ENCODE data around the gene FTO.
"Not testable (repeated sequence)": the region's sequence is repeated elsewhere in the genome, so short reads cannot be mapped to it uniquely, and the experiment has no call there.

The FTO gene

DNA sequence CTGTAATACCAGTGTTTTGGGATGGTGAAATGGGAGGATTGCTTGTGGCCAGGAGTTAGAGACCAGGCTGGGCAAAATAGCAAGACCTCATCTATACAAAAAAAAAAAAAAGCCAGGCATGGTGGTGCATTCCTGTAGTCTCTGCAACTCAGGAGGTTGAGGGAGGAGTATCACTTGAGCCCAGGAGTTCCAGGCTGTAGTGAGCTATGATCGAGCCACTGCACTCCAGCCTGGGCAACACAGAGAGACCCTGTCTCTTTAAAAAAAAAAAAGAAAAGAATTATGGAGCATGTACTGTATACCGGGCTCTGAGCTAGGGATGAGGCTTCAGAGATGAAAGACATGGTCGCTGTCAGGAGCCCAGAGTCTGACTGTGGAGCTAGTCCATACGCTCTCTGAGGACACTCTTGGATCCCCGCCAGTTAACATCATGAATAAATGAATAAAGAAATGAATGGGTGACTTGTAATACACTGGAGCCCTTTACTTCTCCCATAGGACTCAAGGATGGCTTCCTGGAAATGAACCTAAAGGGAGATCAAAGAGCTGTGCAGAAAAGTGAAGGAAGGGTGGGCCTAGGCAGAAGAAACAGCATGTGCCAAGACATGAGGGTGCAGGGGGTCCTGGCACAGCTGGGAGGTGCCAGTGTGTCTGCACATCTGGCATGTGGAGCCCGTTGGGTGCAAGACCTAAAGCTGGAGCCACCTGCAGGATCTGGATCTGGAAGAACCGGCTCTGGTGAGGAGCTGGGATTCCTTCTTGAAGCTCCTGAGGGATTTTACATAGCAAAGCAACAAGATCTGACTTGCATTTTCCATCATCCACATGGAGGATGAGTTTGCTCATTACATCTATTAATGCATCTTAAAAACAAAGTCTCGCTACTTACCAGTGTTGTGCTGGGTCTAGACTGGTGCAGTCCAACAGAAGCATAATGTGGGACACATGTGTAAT is 462.2 kb downstream of the FTO start:
- DNase-seq: no peak

DNA sequence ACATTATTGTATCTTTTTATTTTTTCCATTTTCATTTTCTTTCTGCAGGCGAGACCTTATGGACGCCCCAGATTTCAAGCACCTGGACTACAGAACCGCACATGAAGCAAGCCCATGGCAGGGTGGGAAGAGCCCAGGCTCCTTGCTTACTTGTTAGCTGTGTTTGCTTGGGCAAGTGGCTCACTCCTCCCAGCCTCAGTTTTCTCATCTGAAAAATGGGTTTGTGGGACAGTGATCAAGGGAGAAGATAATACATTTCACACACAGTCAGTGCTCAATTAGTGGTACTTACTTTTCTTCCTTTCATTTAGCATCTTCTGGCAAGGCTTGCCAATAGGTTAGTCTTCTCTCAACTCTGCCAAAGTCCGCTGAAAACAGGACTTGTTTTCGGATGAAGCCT is 465.2 kb downstream of the FTO start:
- no peak for DNase-seq

DNA sequence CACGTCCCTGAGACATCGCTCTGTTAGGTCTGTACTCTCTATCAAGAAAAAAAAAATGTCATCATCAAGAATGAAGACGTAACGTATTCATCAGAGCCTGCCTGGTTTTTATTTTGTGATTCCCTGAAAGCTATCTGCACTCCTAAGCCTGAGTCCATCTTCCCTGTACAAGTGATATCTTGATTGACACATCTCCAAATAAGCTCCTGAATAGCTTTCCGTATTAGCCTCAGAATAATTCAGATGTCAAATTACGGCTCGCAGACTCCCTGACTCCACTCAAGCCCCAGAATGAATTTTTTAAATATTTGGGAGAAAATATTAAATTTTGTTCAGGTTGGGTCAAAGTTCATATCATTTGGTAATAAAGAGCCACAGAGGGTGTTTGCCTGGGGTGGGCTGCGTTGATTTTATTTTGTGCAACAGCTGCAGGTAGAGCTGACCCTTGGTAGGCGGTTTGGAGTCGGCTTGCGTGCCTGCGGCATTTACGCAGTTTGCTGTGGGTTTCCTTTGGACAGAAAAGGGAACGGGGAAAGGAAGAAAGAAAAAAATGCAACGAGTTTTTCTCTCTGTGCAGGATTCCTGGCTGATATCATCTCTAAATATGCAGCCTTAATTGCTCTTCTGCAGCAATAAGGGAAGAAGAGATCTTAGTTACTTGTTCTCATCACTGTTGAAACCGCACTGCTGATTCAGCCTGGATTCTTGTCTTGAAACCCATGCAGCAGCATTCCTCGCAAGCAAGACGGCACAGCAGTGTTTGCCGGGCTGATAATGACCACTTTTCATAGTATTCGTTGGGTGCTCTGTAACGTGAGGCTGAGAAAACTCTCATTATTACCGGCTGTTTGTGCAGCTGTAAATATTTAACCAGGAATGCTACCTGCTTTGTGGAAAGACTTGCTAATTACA is 467.9 kb downstream of the FTO start:
- DNase-seq: no peak

DNA sequence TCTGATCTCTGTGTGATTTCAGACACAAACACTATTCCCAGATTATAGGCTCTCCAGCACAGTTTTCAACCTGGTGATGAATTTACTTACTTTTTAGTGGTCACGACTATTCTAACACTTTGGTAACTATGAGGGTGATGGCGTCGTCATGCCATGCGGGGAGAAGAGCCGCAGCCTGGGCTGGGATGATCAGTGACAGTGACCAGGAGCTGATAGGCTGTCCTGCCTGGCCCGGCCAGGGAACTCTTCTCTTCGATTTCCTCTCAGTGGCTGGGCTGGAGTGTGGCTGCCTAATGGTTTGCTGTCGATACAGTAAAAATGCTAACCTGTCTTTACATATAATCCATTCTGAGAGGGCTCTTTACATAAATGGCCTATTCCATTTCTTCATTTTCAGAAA is 469.5 kb downstream of the FTO start:
- no peak for DNase-seq

DNA sequence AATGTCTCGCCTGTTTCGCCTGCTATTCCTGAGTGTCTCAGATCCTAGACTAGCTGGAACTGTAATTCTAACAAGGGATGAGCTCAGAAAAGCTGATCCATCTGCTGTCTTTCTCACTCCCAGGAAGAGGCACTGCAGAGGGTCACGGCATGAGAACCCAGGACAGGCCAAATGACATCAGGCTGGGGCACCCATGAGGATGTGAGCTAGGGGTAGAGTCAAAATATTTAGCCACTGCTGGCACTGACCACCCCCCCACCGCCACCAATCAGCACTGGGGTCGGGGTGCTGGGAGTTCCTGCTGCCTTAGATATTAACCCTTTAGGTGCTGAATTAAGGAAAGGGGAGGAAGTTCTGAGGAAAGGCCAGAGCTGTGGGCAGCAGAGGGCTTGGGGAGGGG is 470.2 kb downstream of the FTO start:
- DNase-seq: no peak

DNA sequence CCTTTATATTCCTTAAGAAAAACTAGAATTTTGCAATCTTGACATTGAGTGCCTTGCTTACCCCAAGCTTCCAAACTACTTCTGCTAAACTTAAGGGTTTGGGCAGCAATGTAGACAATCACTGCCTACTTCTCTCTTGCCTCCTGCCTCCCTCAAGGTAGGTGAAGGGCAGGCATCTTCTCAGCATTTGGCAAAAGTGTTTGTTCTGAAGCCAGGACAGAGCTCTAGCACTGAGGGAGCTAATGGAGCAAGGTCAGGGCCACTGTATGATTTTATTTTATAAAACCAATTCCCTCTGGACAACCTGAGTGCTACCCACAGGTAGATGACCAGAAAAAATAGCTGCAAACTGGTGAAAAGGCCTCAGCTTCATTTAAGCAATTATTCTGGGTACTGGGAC is 470.8 kb downstream of the FTO start:
- no peak for DNase-seq

DNA sequence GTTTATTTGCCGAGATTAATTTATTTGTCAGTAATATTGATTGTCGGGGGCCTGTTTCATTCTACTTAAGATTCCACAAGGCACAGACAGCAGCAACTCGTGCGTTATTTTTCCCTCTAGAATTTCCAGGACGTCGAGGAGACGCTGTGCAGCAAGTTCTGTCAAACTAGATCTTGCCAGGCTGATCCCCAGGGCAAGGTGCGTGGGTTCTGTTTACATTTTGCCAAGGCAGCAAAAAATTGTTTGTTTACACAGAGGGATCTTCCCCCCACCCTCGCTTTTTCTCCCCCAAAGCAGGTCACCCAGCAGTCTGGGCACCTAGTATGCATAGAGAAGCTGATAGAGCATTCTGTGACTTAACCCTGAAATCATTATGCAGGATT is 471.2 kb downstream of the FTO start:
- DNase-seq: no peak

DNA sequence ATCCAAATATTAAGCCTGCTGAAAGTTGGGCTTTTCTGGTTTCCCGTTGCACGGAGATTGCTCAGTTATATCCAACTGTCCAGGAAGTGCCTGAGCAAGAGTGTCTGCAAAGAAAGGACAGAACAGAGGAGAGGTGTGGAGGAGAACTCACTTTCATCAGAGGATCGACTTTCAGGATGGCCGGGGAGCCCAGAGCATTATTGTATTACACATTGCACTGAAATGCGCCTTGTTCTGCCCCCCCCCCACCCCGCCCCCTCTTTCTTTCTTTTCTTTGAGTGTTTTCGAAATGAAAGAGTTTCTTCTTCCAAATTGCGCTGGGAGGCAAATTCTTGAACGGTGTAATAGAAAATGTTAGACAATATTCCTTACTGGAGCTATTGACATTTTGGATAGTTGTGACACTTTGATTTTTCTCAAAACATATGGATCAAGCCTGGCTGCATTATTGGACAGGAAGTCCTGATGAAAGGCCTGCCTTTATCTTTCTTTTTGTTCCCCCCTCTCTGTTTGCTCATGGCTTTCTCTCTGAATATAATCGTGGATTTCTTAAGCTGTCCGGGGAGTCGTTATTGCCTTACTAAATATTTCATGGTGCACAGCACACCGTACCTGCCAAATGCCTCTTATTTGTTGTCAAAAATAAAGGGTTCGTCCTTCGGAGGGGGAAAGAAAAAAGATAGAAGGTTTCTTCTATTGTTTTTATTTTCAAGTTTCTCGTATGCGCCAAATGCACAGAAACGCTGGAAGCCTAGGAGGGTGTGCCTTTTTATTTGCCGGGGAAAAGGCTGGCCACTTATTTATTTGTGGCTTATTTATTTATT is 471.8 kb downstream of the FTO start:
- DNase-seq: no peak

DNA sequence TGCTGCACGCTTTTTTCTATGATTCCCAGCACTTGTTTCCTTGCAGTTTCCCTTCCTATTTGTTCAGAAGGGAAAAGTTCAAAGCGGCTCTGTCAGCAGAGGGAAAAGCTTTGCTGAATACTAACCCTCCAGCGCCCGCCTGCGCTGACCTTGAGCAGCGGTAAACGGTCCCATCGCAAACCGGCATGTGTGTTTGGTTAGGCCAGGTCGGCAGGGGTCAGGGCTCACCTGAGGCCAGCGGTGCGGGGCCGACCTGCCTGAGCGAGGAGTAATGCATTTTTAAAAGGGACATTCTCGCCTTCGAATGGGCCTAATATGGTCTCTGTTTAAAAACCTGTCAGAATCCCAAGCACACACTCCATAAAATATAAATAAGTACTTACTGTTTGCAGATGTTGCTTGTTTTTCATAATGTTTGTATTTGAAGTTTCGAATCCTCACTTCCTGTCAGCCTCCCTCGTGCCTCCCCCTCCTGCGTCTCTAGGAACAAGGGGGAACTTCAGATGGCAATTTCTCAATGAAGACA is 472.5 kb downstream of the FTO start:
- no peak for DNase-seq

DNA sequence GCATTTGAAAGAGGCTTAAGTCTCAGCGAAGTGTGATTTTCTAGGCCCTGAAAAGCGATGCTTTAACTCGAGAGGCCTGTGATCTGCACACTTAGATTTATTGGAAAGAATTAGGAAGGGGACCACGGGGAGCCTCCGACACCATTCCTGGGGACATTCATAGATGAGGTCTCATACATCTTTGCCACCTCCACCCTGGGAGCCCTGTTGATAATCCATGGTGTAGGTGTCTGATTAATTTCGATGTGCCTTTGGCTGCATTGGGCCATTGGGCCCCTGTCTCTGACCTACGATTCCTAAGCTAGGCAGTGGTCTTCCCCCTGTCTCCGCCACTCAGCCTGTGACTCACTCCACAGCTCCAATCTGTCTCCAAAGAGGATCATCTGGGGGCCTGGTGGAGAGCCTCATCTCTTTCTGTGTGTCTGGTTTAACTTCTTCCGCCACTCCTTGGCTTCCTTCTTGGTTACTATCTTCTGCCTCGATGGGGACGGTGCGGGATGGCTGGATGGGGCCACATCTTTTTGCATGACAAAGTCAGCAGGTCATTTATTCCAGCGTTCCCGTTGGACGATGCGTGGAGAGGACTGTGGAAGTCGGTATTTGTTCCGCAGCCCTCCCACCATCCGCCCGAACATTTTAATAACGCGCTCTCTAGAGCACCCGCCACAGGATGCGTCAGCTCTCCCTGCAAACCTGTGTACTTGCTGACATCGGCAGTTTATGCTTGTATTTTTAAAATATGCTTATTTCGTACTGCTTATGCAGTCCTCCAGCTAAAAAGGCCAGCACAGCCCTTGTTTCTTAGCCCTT is 473.3 kb downstream of the FTO start:
- no peak for DNase-seq

DNA sequence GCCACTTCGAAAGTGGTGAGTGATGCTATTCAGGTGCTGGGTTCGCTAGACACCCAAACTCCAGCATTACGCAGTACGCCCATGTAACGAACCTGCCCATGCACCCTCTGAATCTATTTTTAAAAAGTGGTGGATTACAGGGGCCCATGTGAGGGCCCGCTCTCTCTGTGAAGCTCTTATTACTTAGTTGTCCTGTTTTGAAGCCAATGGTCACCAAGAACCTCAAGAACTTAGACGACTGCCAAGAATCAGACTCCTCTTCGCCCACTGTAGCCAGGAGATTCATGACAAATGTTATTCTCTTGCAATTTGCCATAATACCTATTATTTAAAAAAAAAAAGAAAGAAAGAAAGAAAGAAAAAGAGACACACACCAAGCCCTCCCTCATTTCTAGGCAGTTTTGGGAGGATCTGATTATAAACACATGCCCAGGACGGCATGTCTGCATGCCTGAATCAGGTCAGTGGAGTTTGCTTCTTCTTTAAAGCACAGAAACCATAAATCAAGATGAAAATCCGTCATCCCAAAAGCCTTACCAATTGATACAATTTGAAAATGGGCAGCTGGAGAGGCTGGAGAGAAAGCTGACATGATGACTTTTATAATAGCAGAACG is 474.0 kb downstream of the FTO start:
- DNase-seq: no peak

DNA sequence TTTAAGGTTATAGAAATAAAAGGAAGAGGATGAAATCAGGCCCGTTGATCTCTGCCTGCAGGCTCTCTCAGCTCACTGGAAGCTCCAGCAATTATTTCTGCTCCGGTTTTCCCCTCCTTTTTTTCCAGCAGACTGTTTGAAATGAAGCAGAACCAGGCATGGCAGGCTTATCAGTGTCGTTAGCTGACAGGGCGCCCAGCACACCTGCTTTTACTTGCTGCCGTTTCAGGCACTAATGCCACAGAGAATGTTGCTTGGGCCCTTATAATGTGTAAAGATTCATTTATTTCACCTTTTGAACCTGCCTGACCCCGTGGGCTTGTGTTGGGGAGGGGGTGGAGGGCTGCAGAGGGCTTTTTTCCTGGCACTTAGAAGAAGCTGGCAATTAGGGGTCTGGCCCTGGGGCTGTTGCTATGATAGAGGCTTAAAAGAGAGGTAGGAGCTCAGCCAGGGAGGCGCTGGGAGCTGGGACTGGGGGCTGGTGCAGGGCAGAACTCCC is 474.6 kb downstream of the FTO start:
- no peak for DNase-seq

DNA sequence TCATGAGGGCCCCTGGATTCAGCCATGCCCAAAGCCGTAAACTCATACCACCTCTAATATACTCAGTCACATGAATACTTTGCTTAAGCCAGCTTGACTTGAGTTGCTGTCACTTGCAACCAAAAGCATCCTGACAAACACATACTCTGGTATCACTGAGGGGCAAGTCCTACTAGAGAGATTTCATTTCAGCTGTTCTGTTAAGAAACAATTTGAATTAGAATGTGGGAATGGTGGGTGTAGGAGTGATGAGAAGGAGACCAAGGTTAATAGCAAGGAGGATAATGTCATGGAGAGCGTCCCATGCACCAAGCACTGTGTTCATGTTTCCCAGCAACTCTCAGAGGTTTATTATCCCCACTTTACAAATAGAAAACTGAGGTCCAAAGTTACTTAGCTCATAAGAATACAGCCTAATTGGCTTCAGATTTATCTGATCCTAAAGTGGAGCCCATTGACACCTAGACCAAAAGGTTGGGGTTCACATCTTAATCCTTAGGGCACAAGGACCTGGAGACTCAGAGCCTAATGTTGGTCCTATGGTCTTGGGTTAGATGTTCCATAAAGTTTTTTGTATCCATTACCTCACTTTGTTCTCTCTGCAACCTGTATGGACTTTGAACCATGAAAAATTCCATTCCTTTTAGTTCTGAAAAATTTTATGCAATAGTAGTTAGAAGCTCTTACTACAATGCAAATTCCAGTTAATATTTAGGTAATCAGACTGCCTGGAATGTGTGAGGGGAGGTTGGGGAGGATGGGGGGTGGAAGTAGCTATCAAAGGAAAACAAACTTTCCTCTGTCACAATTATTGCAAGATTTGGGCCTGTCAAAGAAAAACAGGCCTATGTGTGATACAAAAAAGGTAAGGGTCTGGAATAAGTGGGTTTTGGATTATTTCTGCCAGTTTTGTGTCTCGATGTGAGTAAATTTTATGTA is 476.7 kb downstream of the FTO start:
- DNase-seq: no peak

DNA sequence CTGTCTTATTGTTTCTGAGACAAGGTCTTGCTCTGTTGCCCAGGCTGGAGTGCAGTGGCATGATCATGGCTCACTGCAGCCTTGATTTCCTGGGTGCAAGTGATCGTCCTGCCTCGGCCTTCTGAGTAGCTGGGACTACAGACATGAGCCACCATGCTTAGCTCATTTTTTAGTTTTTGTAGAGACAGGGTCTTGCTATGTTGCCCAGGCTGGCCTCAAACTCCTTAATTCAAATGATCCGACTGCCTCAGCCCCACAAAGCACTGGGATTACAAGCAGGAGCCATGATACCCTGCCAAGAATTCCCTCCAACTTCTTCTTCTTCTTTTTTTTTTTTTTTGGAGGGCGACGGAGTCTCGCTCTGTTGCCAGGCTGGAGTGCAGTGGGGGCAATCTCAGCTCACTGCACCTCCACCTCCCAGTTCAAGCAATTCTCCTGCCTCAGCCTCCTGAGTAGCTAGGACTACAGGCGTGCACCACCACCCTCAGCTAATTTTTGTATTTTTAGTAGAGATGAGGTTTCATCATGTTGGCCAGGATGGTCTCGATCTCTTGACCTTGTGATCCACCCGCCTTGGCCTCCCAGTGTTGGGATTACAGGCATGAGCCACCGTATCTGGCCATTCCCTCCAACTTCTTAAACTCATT is 477.9 kb downstream of the FTO start:
- not testable (repeated sequence) for DNase-seq

DNA sequence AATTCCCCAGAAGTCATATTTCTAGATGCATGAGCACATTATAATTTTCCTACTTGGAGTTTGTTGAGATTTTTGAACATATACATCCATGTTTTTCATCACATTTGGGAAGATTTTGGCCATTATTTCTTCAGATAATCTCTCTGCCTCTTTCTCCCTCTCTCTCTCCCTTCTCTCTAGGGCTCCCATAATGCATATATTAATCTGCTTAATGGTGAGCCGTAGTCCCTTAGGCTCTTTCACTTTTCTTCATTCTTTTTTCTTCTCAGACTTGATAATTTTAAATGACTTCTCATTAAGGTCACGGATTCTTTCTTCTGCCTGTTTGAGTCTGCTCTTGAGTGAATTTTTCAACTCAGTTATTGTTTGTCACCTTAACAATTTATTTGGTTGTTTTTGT is 481.1 kb downstream of the FTO start:
- DNase-seq: no peak

DNA sequence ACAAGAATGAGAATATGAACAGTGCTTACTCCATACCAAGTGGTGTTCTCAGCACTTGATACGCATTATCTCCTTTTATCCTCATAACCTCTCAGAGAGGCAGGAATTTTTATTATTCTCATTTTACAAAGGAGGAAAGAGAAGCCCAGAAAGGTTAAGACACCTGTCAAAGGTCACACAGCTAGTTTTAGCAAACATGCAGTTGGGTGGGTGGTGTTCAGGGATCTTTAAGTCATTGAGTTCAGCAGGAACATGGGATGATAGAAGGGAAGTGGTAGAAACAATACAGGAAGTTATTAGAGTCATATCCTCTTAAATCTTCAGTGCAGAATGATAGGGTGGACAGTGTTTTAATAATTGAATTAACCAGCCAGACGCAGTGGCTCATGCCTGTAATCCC is 487.2 kb downstream of the FTO start:
- DNase-seq: no peak

DNA sequence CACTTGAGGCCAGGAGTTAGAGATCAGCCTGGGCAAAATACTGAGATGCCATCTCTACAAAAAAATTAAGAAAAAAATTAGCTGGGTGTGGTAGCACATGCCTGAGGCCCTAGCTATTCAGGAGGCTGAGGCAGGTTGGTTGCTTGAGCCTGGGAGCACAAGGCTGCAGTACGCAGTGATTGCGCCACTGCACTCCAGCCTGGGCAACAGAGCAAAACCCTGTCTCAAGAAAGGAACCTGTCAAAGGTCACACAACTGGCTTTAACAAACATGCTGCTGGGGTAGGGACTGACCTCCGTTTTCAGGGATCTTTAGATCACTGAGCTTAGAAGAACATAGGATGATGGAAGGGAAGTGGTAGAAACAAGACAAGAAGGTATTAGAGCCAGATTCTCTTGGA is 487.6 kb downstream of the FTO start:
- DNase-seq: no peak

DNA sequence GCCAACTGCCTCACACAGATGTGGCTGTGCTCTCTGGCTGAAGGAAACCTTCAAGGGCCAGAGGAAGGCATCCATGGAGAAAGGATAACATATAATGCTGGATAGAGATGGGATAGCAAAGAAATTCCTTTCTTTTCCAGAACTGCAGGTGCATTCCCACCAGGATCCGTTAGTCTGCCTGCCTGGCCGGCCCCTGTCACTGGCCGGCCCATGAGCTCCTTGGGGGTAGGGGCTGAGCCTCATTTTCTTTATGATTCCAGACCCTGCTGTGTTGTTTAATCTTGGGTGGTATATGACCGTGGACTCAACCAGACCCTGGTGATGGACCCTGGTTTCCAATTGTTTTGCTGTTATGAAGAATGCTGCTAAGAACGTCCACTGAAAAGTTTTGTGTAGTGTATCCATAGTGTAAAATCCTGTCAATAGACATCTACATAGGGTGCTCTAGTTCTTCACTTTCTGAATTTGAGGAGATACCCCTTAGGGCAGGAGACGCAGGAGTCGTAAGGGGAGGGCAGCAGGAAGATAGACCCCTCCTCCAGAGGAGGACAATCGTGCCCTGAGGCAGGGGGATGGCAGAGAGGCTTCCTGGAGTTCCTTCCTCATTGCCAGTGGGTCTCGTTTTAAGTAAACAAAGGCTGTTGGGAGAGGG is 489.2 kb downstream of the FTO start:
- DNase-seq: no peak
